Osteocyte (in vitro differentiated cells): ENCODE results near the gene ECSIT. TPM values are rescaled to one million over a fixed set of nuclear protein-coding genes. Genes with fewer than 3 reads are reported as not detected.

Experiments
- DNase-seq: peaks from one replicate; pipeline ENCODE4 v3.0.0; 2021; ENCODE audit warnings: mixed read lengths; ENCODE audit not compliant: unreplicated experiment; ENCODE audit errors: extremely low spot score
- H3K27ac Mint-ChIP-seq: one replicate; pipeline ENCODE4 v1.8.0; 2021; ENCODE audit warnings: mild to moderate bottlenecking, mixed read lengths; ENCODE audit not compliant: unreplicated experiment
- H3K27me3 Mint-ChIP-seq: one replicate; pipeline ENCODE4 v1.8.0; 2021; ENCODE audit warnings: mixed read lengths; ENCODE audit not compliant: unreplicated experiment
- H3K36me3 Mint-ChIP-seq: one replicate; pipeline ENCODE4 v1.8.0; 2021; ENCODE audit warnings: mixed read lengths; ENCODE audit not compliant: unreplicated experiment
- H3K4me1 Mint-ChIP-seq: one replicate; pipeline ENCODE4 v1.8.0; 2021; ENCODE audit warnings: mixed read lengths; ENCODE audit not compliant: unreplicated experiment
- H3K4me3 Mint-ChIP-seq: one replicate; pipeline ENCODE4 v1.8.0; 2021; ENCODE audit warnings: mild to moderate bottlenecking, moderate library complexity, mixed read lengths; ENCODE audit not compliant: unreplicated experiment
- H3K9me3 Mint-ChIP-seq: one replicate; pipeline ENCODE4 v1.8.0; 2021; ENCODE audit warnings: mixed read lengths; ENCODE audit not compliant: unreplicated experiment
- total RNA-seq: library from RNA; stranded (reverse); gene quantifications from 2 replicates; pipeline ENCODE4 v1.2.1, GENCODE V29; 2021
- TF ChIP-seq, protein P1 (sequence below): fragments of 200-600 bp; sonication (generic); IDR thresholded peaks from 2 replicates; pipeline ENCODE4 v1.5.0; 2021; ENCODE audit warnings: antibody characterized with exemption, mild to moderate bottlenecking, moderate library complexity

The ECSIT gene
- total RNA-seq, 1 donor from 2014 or later, result 30.0 TPM

- TF ChIP-seq, protein P1, sequence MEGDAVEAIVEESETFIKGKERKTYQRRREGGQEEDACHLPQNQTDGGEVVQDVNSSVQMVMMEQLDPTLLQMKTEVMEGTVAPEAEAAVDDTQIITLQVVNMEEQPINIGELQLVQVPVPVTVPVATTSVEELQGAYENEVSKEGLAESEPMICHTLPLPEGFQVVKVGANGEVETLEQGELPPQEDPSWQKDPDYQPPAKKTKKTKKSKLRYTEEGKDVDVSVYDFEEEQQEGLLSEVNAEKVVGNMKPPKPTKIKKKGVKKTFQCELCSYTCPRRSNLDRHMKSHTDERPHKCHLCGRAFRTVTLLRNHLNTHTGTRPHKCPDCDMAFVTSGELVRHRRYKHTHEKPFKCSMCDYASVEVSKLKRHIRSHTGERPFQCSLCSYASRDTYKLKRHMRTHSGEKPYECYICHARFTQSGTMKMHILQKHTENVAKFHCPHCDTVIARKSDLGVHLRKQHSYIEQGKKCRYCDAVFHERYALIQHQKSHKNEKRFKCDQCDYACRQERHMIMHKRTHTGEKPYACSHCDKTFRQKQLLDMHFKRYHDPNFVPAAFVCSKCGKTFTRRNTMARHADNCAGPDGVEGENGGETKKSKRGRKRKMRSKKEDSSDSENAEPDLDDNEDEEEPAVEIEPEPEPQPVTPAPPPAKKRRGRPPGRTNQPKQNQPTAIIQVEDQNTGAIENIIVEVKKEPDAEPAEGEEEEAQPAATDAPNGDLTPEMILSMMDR, result peak; percentile 51
- peak within 1 kb of the TSS; percentile 96 for H3K4me3 Mint-ChIP-seq
- H3K4me1 Mint-ChIP-seq, result peaks cover 29% of the 10 kb centered on the region
- H3K27me3 Mint-ChIP-seq, result no peaks in the 10 kb centered on the region
- no peaks in the 10 kb centered on the region for H3K9me3 Mint-ChIP-seq
- peak; percentile 99 for DNase-seq
- H3K27ac Mint-ChIP-seq, result peak within 1 kb of the TSS; percentile 84
- peaks cover 5% of the 10 kb centered on the region for H3K36me3 Mint-ChIP-seq
Observed at GRCh38 chr19:11558881-11559828, 30.2 kb upstream of the ECSIT start, which contains the start of gene ELOF1. ELOF1 (minus strand) TSS chr19:11559230; CDS start chr19:11554347, 4,883 bp downstream.

GRCh38 chr19:11556634-11557420 lies 27.9 kb upstream of the ECSIT start:
- no peaks in the 10 kb centered on the region for H3K27me3 Mint-ChIP-seq
- peaks cover 29% of the 10 kb centered on the region for H3K4me1 Mint-ChIP-seq
- TF ChIP-seq, protein P1, result no peak
- no peak overlapping the region for H3K27ac Mint-ChIP-seq
- H3K36me3 Mint-ChIP-seq, result peaks cover 5% of the 10 kb centered on the region
- no peaks in the 10 kb centered on the region for H3K9me3 Mint-ChIP-seq
- DNase-seq, result no peak
- H3K4me3 Mint-ChIP-seq, result peak overlapping the region; percentile 96

DNA sequence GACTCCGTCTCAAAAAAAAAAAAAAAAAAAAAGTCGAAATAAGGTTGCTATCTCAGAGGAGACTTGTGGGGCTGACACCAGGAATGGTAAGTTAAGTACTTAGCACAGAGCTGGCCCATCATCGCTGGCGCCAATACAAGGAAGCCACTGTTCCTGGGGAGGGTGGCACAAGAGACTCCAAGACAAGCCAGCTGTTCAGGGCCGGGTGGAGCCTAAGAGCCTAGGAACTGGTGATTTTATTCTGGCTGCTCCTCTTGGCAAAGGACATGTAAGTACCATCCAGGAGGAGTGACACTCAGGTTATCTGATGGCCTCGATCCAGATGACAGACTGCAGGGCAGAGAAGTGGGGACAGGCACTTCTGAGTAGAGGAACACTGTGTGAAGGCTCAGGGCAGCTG lies 26.3 kb upstream of the ECSIT start:
- TF ChIP-seq, protein P1, result no peak
- H3K36me3 Mint-ChIP-seq, result peaks cover 5% of the 10 kb centered on the region

DNA sequence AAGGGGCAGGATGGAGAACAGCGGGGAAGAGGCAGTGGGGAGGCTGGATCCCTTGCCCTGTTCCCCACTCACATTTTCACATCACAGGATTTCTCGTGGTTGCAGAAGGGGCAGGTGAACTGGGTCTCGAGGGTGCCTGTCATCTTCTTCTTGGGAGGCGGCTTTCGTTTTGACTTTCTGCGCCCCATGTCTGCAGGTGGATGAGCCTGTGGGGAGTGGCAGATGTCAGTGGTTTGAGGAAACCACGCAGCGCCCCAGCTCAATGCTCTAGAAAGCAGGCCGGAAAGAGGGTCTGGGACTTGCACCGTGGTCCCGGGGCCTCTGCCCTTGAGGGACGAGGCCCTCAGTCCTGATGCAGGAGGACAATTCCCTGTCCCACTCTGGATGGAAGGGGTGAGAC lies 25.2 kb upstream of the ECSIT start:
- no peak for DNase-seq
- TF ChIP-seq, protein P1, result no peak
- Mint-ChIP-seq H3K4me3 (no peak overlapping the region), H3K27me3 (no peaks in the 10 kb centered on the region), H3K4me1 (peaks cover 19% of the 10 kb centered on the region), H3K9me3 (no peaks in the 10 kb centered on the region), H3K27ac (no peak overlapping the region), H3K36me3 (peaks cover 5% of the 10 kb centered on the region)

More for the DNA sequence above, 26.3 kb upstream of the ECSIT start:
- Mint-ChIP-seq H3K9me3 (no peaks in the 10 kb centered on the region), H3K4me1 (peaks cover 23% of the 10 kb centered on the region), H3K4me3 (no peak overlapping the region), H3K27ac (no peak overlapping the region), H3K27me3 (no peaks in the 10 kb centered on the region)
- DNase-seq, result no peak
